Left ventricle myocardium superior (tissue), 1 donor: ENCODE measurements around the gene IGF2R. TPM values are rescaled to one million over a fixed set of nuclear protein-coding genes. Genes with fewer than 3 reads are reported as not detected.
"Not testable (repeated sequence)": the region's sequence is repeated elsewhere in the genome, so short reads cannot be mapped to it uniquely, and the experiment has no call there.

Experiments
- ATAC-seq: fragments of 200-7000 bp; cut with Tn5 transposase; one replicate; pipeline ENCODE4 v1.9.1; 2020; ENCODE audit warnings: mild to moderate bottlenecking, moderate library complexity
- DNase-seq: peaks from one replicate; pipeline ENCODE4 v3.0.0-alpha.2; 2020
- intact Hi-C: fragments of 100-400 bp; cut with micrococcal nuclease; formaldehyde crosslinking; loops from one replicate; pipeline ENCODE4 v1.11.0; 2022
- total RNA-seq: library from RNA; stranded (reverse); fragmentation: NEBNext Ultra II Directional; extraction: Animal tissue kit (Norgen Biotek cat#: 25700); gene quantifications from one replicate; pipeline ENCODE4 v1.2.1, GENCODE V29; 2021
- donor health status: DM: no; HTN: yes; CAD: no; lungs with severe emphysema.

The IGF2R gene
- total RNA-seq, 1 donor from 2014 or later = 68.4 TPM

DNA sequence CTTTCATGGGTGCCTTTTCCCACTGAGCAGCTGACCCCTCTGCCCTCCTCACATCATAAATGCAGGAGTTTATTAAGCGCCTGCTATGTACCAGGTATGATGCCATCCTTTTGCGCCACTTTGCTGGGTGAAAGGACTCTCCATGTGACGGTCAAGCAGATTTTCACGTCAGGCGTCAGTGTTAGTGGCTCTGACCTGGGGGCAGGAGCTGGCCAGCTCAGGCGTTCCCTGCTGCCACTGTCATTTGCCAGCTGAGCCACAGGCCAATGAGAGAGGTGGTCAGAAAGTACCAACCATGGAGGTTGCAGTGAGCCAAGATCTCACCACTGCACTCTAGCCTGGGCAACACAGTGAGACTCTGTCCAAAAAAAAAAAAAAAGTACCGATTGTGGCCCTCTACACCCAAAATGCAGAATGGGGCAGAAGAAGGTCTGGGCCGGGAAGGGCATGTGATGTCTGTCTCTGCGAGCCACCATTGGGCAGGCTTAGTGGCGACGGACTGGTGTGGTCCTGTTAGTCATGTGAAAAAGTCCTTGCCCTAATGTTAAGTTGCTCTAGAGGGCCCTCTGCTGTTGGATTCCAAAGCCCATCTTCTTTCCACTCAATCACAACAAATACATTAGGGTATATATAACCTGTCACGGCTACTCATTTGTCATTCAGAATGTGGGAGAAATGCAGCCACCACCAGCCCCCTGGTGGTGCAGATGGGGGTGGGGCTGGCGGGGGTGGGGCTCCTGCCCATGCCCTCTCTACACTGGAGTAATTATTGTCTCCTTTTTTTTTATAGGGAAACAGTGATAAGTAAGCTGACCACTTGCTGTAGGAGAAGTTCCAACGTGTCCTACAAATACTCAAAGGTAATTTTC, 134.3 kb downstream of the IGF2R start:
- ATAC-seq (no peak), DNase-seq (no peak)
- intact Hi-C loops = no loop called here

DNA sequence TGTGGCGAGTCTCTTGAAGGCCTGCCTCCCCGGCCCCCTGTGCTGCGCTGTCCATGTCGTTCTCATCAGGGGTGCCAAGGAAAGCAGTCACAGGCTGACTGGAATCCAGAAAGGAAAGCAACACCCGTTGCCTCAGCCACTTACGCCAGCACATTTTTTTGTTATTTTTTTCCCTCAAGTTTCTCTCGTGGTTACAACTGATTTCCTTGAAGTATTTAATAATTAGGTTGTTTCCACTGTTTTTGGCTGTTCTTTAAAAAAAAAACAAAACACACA, 134.9 kb downstream of the IGF2R start:
- intact Hi-C loops = no loop called here
- DNase-seq (no peak), ATAC-seq (no peak)

DNA sequence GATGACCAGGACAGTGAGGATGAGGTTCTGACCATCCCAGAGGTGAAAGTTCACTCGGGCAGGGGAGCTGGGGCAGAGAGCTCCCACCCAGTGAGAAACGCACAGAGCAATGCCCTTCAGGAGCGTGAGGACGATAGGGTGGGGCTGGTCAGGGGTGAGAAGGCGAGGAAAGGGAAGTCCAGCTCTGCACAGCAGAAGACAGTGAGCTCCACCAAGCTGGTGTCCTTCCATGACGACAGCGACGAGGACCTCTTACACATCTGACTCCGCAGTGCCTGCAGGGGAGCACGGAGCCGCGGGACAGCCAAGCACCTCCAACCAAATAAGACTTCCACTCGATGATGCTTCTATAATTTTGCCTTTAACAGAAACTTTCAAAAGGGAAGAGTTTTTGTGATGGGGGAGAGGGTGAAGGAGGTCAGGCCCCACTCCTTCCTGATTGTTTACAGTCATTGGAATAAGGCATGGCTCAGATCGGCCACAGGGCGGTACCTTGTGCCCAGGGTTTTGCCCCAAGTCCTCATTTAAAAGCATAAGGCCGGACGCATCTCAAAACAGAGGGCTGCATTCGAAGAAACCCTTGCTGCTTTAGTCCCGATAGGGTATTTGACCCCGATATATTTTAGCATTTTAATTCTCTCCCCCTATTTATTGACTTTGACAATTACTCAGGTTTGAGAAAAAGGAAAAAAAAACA, 136.1 kb downstream of the IGF2R start:
- intact Hi-C loops = no loop called here
- ATAC-seq = no peak
- DNase-seq = no peak

DNA sequence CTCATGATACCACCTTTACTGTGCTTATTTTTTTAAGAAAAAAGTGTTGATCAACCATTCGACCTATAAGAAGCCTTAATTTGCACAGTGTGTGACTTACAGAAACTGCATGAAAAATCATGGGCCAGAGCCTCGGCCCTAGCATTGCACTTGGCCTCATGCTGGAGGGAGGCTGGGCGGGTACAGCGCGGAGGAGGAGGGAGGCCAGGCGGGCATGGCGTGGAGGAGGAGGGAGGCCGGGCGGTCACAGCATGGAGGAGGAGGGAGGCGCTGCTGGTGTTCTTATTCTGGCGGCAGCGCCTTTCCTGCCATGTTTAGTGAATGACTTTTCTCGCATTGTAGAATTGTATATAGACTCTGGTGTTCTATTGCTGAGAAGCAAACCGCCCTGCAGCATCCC, 137.1 kb downstream of the IGF2R start:
- no peak for ATAC-seq
- intact Hi-C loops = no loop called here
- no peak for DNase-seq

DNA sequence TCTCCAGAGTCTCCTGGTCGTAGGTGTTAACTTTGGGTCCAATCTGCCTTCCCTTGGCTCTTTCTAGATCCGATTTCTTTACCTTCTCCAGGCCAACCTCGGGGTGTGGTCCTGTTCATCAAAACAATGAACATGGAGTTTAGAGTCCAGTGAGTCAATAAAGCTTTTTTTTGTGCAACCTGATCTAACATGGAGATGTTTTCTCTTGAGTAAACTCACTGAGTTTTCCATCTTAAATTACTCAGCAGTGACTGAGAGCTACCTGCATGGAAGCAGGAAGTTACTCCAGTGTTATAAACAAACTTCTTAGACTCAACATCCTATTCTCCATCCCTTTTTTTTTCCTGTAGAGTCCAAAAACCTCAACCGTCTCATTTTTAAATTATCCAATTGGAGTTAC, 137.8 kb downstream of the IGF2R start:
- no peak for ATAC-seq
- DNase-seq = no peak
- intact Hi-C loops = no loop called here

DNA sequence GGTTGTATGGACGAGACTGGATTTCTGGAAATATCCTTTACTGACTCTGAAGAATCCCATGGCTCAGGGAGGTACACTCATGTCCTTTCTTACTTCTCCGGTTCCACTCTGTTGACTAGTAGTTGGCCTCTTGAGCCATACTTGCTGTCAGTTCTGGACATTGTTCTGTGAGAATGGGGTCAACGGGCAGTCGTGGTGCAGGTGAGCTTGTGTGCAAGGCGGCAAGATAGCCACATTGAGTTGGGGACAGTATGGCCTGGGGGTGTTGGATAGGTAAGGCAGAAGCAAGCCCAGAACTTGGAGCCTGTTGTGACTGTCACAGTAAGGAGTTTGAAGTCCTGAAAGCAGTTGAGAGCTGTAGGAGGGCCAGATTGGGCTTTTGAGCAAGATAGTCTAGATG, 139.2 kb downstream of the IGF2R start:
- no peak for DNase-seq
- ATAC-seq = no peak
- intact Hi-C loops = no loop called here

DNA sequence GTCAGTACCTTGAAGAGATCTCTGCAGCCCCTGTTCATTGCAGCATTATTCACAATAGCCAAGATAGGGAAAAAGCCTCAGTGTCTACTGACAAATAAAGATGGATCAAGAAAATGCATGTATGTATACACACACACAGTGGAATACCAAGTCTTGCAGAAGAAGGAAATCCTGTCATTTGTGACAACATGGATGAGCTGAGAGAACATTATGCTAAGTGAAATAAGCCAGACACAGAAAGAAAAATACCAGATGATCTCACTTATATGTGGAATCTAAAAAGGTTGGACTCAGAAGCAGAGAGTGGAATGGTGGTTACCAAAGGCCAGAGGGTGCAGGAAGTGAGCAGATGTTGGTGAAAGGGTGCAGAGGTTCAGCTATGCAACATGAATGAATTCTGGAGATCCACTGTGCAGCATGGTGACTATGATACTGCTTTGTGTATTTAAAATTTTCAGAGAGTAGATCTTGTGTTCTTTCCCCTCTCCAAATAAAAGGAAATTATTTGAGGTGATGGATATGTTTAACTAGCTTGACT, 141.8 kb downstream of the IGF2R start:
- no peak for ATAC-seq
- intact Hi-C loops = no loop called here

DNA sequence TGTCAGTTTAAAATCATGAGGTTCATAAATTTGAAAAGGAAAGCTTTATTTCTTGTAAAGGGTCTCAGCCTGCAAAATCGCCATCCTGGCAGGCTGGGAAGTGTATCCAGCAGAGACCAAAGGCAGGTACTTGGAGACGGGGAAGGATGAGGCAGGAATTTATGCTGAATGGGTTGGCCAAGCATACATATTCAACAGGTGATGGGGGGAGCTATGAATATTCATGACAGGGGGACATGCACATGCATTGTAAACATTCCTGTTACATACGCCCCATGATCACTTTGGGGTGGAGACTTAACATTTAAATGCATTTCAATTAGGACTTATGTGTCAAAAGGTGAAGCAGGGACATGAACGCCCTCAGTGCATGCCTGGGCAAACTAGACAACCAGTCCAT, 142.9 kb downstream of the IGF2R start:
- DNase-seq (no peak), ATAC-seq (no peak)
- intact Hi-C loops = no loop called here

More for the DNA sequence above, 141.8 kb downstream of the IGF2R start:
- no peak for DNase-seq

DNA sequence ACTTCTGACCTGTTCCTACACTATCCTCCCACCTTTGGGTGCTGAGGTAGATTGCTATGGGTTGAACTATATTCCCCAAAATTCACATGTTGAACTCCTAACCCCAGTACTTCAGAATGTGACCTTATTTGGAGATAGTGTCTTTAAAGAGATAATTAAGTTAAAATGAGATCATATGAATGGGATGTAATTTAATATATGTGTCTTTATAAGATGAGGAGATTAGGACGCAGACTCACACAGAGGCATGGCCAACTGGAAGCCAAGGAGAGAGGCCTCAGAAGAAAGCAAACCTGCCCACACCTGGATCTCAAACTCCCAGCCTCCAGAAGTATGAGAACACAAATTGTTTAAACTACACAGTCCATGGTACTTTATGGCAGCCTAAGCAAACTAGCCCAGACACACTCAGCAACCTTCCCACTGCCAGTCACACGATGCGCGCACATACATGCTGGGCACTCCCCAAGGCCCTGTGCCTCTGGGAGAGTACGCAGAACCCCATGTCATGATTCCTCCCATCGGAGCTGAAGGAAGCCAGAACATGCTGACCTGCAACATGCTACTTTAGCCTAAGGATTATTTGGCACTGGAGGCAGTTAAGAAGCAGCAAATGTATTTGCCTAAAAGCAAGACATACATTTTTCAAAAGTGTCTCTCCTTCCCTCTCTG, 143.9 kb downstream of the IGF2R start:
- intact Hi-C loops = no loop called here
- ATAC-seq (no peak), DNase-seq (no peak)

DNA sequence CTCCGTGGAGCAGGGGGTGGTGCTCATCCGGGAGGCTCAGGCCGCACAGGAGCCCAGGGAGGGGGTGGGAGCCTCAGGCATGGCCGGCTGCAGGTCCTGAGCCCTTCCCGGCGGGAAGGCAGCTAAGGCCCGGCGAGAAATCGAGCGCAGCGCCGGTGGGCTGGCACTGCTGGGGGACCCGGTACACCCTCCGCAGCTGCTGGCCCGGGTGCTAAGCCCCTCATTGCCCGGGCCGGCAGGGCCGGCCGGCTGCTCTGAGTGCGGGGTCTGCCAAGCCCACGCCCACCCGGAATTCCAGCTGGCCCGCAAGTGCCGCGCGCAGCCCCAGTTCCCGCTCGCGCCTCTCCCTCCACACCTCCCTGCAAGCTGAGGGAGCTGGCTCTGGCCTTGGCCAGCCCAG, 145.7 kb downstream of the IGF2R start:
- intact Hi-C loops, ATAC-seq, DNase-seq: not testable (repeated sequence)

DNA sequence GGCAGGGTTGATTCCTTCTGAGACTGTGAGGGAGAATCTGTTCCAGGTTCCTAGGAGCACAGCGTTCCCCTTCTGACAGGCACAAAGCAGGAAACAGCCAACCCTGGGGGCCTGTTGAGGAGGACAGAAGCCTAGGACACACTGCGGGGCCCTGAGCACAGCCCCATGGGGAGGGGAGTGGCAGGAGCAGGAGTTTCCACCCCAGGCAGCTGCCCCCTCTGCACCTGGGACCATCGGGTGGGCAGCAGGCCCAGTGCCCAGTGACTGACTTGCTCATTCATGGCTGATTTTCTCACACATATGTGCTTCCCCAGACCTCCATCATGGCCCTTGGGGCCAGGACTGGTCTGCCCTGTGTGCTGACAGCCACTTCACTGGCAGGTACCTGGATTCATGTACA, 146.5 kb downstream of the IGF2R start:
- DNase-seq (no peak), ATAC-seq (no peak)
- intact Hi-C loops = no loop called here

DNA sequence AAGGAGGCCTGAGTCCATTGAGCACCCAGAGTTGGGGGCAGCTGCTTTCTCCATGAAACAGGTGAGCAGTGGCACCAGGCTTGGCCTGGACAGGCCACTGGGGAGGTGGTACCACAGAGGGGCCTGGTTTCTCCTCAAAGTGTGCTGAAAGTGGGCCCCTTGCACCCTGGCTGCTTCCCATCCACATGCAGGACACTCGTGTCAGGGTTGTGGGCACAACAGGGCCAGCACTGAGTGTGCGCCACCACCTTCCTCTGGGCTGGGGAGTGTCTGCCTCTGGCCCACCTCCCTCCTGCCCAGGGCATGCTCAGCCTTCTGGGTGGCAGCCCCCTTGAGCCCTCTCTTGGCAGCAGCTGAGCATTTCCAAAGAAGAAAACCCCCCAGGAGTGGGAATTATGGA, 147.5 kb downstream of the IGF2R start:
- DNase-seq (no peak), ATAC-seq (no peak)
- intact Hi-C loops = no loop called here

DNA sequence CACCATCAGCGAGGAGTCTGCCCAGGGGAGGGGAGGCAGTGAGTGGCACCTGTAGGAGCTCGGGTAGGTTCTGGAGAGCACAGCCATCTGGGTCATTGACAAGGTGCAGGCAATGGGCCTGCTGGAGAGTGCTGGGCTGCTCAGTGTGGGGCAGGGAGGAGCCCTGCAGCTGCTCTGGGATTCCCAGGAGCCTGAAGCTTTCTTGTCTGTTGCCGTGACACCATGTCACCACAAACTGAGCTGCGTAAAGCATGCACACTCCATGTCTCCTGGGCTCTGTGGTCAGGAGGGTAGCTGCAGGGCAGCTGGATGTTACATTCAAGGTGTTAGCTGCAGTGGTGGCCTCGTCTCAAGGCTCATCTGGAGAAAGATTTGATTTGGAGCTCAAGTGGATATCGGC, 148.3 kb downstream of the IGF2R start:
- ATAC-seq = no peak
- intact Hi-C loops = no loop called here
- DNase-seq = no peak

DNA sequence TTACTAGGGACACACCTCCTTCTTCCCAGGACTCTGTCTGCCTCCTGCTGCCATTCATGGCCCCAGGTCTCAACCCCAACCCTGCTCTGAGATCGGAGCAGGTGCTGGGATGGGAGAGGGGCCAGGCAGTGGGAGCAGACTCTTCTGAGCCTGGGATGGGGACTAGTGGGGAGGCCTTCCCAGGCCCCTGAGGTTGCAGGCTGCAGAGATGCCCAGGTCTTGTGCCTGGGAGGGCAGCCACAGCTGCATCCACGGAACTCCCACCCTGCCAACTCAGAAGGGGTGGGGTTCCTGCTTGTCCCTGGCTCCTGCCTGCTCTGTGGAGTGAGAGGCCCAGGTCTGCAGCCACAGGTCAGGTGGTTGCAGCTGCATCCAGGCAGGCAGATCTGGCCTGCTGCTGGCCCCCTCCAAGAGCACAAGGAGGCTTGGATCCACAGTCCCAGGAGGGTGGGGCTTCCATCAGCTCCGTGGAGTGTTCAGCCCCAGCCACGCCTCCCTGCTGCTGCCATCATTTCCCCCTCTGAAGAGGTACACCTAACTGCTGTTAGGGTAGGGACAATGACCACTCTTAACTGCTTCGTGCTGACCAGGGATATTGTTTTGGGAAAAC, 149.8 kb downstream of the IGF2R start:
- DNase-seq = no peak
- ATAC-seq = no peak

DNA sequence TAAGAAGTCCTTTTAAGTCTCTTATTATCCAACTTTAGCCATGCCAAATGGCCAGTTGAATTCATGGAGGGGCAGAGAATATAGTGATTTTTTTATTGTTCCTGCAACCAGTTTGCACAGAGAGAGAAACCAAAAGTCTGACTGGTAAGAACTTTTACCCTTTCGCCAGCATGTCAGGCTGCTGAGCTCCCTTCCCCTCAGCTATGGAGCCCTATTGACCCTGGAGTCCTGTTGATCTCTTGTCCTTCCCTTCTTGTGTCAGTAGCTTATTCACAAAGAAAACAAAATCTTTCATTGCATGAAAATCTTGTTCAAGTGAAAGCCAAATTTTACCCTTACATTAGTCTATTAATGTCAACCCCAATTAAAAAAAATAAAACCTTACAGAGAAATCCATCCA, 151.2 kb downstream of the IGF2R start:
- no peak for DNase-seq
- ATAC-seq = no peak
- intact Hi-C loops = no loop called here

More for the DNA sequence above, 149.8 kb downstream of the IGF2R start:
- intact Hi-C loops = no loop called here

DNA sequence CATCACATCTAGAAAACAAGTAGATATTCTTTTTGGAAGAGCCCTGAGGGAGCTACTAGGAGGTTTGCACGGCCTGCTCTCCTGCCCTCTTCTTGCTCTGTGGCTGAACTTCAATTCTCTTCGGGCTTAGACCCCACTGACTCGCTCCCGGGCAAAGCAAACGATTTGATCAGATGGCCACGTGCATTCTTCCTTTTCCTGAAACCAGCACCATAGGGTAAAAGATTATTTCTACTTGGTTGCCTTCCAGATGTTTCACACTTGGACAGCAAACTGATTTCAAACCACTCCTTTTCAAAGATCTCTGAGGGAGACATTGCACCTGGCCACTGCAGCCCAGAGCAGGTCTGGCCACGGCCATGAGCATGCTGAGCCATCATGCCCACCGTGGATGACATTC, 152.7 kb downstream of the IGF2R start, which contains the start of gene SLC22A1:
SLC22A1 (plus strand) TSS at position 258 of the 400 bp plus-strand sequence; CDS start at position 379, 121 bp downstream.
- DNase-seq = no peak
- ATAC-seq = no peak
- intact Hi-C loops = no loop called here

DNA sequence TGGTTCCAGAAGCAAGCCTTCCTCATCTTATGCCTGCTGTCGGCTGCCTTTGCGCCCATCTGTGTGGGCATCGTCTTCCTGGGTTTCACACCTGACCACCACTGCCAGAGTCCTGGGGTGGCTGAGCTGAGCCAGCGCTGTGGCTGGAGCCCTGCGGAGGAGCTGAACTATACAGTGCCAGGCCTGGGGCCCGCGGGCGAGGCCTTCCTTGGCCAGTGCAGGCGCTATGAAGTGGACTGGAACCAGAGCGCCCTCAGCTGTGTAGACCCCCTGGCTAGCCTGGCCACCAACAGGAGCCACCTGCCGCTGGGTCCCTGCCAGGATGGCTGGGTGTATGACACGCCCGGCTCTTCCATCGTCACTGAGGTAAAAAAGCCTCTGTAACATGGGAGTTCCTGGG, 153.1 kb downstream of the IGF2R start:
- intact Hi-C loops = no loop called here
- DNase-seq (no peak), ATAC-seq (no peak)

DNA sequence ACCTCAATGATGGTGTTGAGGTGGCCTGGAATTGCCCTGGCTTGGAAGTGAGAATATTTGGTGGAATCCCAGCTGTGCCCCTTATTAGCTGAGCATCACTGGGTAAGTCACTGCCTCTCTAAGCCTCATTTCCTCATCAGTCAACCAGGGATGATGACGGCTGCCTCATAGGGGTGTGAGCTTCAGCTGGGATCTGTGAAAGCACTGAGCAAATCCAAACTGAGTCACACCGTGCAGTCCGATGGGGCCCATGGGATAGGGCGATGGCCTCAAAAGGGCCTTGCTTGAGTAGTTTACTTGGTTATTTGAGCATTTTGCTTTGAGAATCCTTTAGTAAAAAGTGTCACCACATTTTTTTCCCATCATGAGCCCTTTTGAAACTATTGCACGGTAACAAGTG, 153.9 kb downstream of the IGF2R start:
- intact Hi-C loops = no loop called here
- no peak for ATAC-seq
- no peak for DNase-seq

DNA sequence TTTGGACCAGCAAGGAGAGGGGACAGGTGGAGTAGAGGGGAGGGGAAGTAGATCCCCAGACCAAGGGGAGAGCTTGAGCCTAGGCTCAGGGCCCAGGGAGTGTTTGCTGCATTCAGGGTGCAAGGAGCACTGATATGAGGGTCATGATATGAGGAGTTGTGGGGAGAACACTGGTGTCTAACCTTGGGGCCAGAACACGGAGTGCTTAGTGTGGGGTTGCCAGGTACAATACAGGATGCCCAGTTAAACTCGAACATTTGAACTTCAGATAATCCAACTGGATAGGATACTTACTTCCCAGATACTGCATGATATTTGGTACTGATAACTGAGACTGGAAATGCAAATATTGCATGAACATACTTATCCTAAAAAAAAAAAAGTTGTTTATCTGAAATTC, 155.1 kb downstream of the IGF2R start:
- no peak for DNase-seq
- ATAC-seq = no peak
- intact Hi-C loops = no loop called here

DNA sequence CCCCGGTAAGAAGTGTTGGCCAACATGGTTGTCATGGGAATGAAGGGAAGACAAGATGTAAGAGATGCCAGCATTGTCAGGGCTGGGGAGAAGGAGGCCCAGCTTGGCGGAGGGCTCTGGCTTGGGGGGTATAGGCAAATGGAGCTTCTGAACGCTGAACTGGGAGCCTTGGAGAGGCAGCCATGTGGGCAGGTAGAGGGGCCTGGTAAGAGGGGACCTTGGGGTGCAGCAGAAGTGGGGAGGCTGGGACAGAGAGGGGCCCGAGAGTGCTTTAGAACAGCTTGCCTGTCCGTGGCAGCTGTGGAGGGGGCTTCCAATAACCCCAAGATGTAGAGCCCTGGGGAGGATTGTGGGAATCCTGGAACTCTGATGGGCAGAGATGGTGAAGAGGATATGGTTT, 155.7 kb downstream of the IGF2R start:
- intact Hi-C loops = no loop called here

More for the DNA sequence above, 155.7 kb downstream of the IGF2R start:
- ATAC-seq (no peak), DNase-seq (no peak)
